EH (cell line): ENCODE measurements around the gene MDP1.

ENCODE experiments used
- DNase-seq: peaks from one replicate; pipeline ENCODE4 v3.0.0-alpha.2; 2015; ENCODE audit warnings: low read depth

MDP1 gene

GRCh38 chr14:24215495-24216344, at the start of gene MDP1:
Gene MDP1, minus strand, starts transcription at chr14:24216066. Its CDS starts 111 bp downstream, at chr14:24215955.
- peak; percentile 87 for DNase-seq

GRCh38 chr14:24264298-24264697, 48.4 kb upstream of the MDP1 start:
- DNase-seq: no peak

GRCh38 chr14:24263848-24264247, 48.0 kb upstream of the MDP1 start:
- DNase-seq: no peak

GRCh38 chr14:24262821-24263733, 47.2 kb upstream of the MDP1 start, which contains the start of gene TGM1:
Gene TGM1, minus strand, starts transcription at chr14:24263177. Its CDS starts 825 bp downstream, at chr14:24262352.
- peak; percentile 16 for DNase-seq

- no peak for DNase-seq
These were observed 46.1 kb upstream of the MDP1 start for GRCh38 chr14:24261969-24262327.

- no peak for DNase-seq
These were observed 45.5 kb upstream of the MDP1 start for GRCh38 chr14:24261256-24261968.

GRCh38 chr14:24260780-24261157, 44.9 kb upstream of the MDP1 start:
- DNase-seq: no peak

GRCh38 chr14:24260026-24260779, 44.3 kb upstream of the MDP1 start:
- no peak for DNase-seq

- peak; percentile 73 for DNase-seq
These were observed 43.6 kb upstream of the MDP1 start for GRCh38 chr14:24259282-24260025.

GRCh38 chr14:24258548-24259265, 42.8 kb upstream of the MDP1 start:
- DNase-seq: no peak

- DNase-seq: no peak
These were observed 42.3 kb upstream of the MDP1 start for GRCh38 chr14:24258119-24258518.

GRCh38 chr14:24256960-24257359, 41.1 kb upstream of the MDP1 start:
- no peak for DNase-seq

GRCh38 chr14:24255931-24256711, 40.3 kb upstream of the MDP1 start:
- no peak for DNase-seq

GRCh38 chr14:24255438-24255837, 39.6 kb upstream of the MDP1 start:
- DNase-seq: no peak

- no peak for DNase-seq
These were observed 38.9 kb upstream of the MDP1 start for GRCh38 chr14:24254630-24255392.

GRCh38 chr14:24253936-24254335, 38.1 kb upstream of the MDP1 start:
- DNase-seq: no peak

- no peak for DNase-seq
These were observed 36.6 kb upstream of the MDP1 start for GRCh38 chr14:24252289-24253124.

GRCh38 chr14:24251880-24252288, 36.0 kb upstream of the MDP1 start:
- DNase-seq: peak; percentile 72
